Rectal smooth muscle tissue (tissue), 1 donor: ENCODE results near the gene TNS2.

Experiments used
- H3K27ac ChIP-seq: one replicate; pipeline ENCODE4 v1.7.0; 2013; ENCODE audit warnings: low read depth, low read length, inconsistent platforms
- H3K27me3 ChIP-seq: one replicate; pipeline ENCODE4 v1.7.0; 2013; ENCODE audit warnings: low read length; ENCODE audit not compliant: control insufficient read depth, insufficient read depth
- H3K36me3 ChIP-seq: one replicate; pipeline ENCODE4 v1.7.0; 2013; ENCODE audit warnings: low read length; ENCODE audit not compliant: control insufficient read depth, insufficient read depth
- H3K4me1 ChIP-seq: one replicate; pipeline ENCODE4 v1.7.0; 2013; ENCODE audit warnings: low read length; ENCODE audit not compliant: control insufficient read depth, insufficient read depth
- H3K4me3 ChIP-seq: one replicate; pipeline ENCODE4 v1.7.0; 2013; ENCODE audit warnings: low read length
- H3K9ac ChIP-seq: one replicate; pipeline ENCODE4 v1.7.0; 2013; ENCODE audit warnings: low read length

TNS2 gene

GRCh38 chr12:53055471-53056266 is 5.8 kb downstream of the TNS2 start:
- peaks cover 32% of the 10 kb centered on the region for H3K4me1 ChIP-seq
- no peak overlapping the region for H3K27ac ChIP-seq
- H3K9ac ChIP-seq: no peak overlapping the region
- H3K4me3 ChIP-seq: no peak overlapping the region
- peaks cover 2% of the 10 kb centered on the region for H3K36me3 ChIP-seq
- no peaks in the 10 kb centered on the region for H3K27me3 ChIP-seq

GRCh38 chr12:53056296-53056695 is 6.4 kb downstream of the TNS2 start:
- Histone ChIP-seq H3K27ac (no peak overlapping the region), H3K27me3 (no peaks in the 10 kb centered on the region), H3K4me1 (peaks cover 26% of the 10 kb centered on the region), H3K36me3 (peaks cover 2% of the 10 kb centered on the region), H3K9ac (no peak overlapping the region), H3K4me3 (no peak overlapping the region)

DNA sequence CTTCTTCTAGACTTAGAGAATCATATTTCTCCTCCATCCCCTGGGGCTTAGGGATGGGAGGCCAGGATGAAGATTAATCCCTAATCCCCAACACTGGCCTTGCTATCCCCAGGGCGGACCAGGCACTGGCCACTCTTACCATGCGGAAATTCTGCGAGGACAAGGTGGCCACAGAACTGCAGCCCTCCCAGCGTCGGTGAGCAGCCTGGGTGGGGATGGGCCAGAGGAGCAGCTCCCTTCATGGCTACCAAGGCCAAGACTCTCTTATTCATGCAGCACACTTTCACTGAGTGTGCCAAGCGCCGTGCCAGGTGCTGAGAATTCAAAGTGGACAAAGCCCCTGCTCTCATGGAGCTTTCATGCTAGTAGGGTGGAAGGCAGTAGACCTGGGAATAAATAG is 7.0 kb downstream of the TNS2 start:
- Histone ChIP-seq H3K9ac (no peak overlapping the region), H3K4me1 (peaks cover 20% of the 10 kb centered on the region), H3K4me3 (no peak overlapping the region), H3K27me3 (no peaks in the 10 kb centered on the region), H3K27ac (no peak overlapping the region), H3K36me3 (peaks cover 2% of the 10 kb centered on the region)

DNA sequence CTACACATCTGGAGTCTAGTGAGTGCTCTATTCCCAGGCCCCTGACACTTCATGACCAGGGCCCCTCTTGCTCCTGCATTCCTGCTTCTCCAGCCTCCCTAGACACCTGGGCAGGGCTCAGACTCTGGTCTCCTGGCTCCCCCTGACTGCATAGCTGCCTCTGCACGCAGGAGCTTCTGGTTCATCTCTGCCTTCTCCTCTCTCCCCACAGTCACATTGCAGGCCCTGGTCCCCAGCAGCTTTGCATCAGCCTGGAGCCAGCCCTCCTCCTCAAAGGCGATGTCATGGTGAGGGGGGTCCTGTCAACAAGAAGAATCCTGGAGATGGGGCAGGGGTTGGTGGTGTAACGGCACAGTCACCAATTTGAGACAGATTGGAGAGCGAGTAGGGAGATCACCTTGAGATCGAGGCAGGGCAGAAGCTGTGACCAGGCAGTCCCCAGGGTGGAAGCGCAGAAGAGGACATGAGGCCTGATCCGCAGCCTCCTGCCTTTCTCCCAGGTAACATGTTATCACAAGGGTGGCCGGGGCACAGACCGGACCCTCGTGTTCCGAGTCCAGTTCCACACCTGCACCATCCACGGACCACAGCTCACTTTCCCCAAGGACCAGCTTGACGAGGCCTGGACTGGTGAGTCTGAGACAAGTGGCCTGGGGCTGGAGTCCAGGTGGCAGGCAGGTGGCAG is 8.1 kb downstream of the TNS2 start:
- H3K4me1 ChIP-seq: peaks cover 12% of the 10 kb centered on the region
- no peaks in the 10 kb centered on the region for H3K27me3 ChIP-seq
- H3K36me3 ChIP-seq: no peaks in the 10 kb centered on the region
- H3K9ac ChIP-seq: no peak overlapping the region
- H3K4me3 ChIP-seq: no peak overlapping the region
- no peak overlapping the region for H3K27ac ChIP-seq

DNA sequence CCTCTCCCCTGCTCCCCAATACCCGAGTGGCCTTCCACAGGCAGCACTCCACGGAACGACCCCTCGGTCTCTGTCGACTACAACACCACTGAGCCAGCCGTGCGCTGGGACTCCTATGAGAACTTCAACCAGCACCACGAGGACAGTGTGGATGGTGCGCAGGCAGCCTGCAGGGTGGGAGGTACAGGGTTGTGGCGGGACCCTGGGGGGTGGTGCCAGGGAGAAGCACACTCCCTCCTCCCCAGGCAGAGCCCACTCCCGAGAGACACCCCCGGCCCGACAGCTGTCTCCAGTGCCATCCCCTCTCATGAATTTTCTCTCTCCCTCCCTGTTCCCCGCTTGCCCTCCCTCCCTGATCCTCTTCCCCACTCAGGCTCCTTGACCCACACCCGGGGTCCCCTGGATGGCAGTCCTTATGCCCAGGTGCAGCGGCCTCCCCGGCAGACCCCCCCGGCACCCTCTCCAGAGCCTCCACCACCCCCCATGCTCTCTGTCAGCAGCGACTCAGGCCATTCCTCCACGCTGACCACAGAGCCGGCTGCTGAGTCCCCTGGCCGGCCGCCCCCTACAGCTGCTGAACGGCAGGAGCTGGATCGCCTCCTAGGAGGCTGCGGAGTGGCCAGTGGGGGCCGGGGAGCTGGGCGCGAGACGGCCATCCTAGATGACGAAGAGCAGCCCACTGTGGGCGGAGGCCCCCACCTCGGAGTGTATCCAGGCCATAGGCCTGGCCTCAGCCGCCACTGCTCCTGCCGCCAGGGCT is 9.0 kb downstream of the TNS2 start:
- Histone ChIP-seq H3K4me3 (no peak overlapping the region), H3K9ac (no peak overlapping the region), H3K27ac (no peak overlapping the region), H3K4me1 (peaks cover 7% of the 10 kb centered on the region), H3K27me3 (no peaks in the 10 kb centered on the region), H3K36me3 (no peaks in the 10 kb centered on the region)

DNA sequence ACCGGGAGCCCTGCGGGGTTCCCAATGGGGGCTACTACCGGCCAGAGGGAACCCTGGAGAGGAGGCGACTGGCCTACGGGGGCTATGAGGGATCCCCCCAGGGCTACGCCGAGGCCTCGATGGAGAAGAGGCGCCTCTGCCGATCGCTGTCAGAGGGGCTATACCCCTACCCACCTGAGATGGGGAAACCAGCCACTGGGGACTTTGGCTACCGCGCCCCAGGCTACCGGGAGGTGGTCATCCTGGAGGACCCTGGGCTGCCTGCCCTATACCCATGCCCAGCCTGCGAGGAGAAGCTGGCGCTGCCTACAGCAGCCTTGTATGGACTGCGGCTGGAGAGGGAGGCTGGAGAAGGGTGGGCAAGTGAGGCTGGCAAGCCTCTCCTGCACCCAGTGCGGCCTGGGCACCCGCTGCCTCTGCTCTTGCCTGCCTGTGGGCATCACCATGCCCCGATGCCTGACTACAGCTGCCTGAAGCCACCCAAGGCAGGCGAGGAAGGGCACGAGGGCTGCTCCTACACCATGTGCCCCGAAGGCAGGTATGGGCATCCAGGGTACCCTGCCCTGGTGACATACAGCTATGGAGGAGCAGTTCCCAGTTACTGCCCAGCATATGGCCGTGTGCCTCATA is 9.7 kb downstream of the TNS2 start:
- H3K27ac ChIP-seq: no peak overlapping the region
- H3K36me3 ChIP-seq: no peaks in the 10 kb centered on the region
- H3K4me1 ChIP-seq: peaks cover 4% of the 10 kb centered on the region
- H3K27me3 ChIP-seq: no peaks in the 10 kb centered on the region
- no peak overlapping the region for H3K9ac ChIP-seq
- no peak overlapping the region for H3K4me3 ChIP-seq

- H3K27me3 ChIP-seq: no peaks in the 10 kb centered on the region
- no peak overlapping the region for H3K27ac ChIP-seq
- peaks cover 2% of the 10 kb centered on the region for H3K4me1 ChIP-seq
- no peak overlapping the region for H3K9ac ChIP-seq
- H3K4me3 ChIP-seq: no peak overlapping the region
- H3K36me3 ChIP-seq: peaks cover 1% of the 10 kb centered on the region
Measured at GRCh38 chr12:53060064-53060720, 10.3 kb downstream of the TNS2 start.

DNA sequence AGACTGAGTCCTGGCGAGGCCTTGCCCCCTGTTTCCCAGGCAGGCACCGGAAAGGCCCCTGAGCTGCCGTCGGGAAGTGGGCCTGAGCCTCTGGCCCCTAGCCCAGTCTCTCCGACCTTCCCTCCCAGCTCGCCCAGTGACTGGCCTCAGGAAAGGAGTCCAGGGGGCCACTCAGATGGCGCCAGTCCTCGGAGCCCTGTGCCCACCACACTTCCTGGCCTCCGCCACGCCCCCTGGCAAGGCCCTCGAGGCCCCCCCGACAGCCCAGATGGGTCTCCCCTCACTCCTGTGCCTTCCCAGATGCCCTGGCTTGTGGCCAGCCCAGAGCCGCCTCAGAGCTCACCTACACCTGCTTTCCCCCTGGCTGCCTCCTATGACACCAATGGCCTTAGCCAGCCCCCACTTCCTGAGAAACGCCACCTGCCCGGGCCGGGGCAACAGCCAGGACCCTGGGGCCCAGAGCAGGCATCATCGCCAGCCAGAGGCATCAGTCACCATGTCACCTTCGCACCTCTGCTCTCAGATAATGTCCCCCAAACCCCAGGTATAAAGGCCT is 10.9 kb downstream of the TNS2 start:
- Histone ChIP-seq H3K4me1 (peaks cover 2% of the 10 kb centered on the region), H3K36me3 (peaks cover 7% of the 10 kb centered on the region), H3K27me3 (no peaks in the 10 kb centered on the region), H3K9ac (no peak overlapping the region), H3K4me3 (no peak overlapping the region), H3K27ac (no peak overlapping the region)

GRCh38 chr12:53061404-53062010 is 11.6 kb downstream of the TNS2 start:
- no peak overlapping the region for H3K4me3 ChIP-seq
- H3K27me3 ChIP-seq: no peaks in the 10 kb centered on the region
- no peak overlapping the region for H3K9ac ChIP-seq
- H3K27ac ChIP-seq: no peak overlapping the region
- peaks cover 7% of the 10 kb centered on the region for H3K36me3 ChIP-seq
- H3K4me1 ChIP-seq: peaks cover 2% of the 10 kb centered on the region

DNA sequence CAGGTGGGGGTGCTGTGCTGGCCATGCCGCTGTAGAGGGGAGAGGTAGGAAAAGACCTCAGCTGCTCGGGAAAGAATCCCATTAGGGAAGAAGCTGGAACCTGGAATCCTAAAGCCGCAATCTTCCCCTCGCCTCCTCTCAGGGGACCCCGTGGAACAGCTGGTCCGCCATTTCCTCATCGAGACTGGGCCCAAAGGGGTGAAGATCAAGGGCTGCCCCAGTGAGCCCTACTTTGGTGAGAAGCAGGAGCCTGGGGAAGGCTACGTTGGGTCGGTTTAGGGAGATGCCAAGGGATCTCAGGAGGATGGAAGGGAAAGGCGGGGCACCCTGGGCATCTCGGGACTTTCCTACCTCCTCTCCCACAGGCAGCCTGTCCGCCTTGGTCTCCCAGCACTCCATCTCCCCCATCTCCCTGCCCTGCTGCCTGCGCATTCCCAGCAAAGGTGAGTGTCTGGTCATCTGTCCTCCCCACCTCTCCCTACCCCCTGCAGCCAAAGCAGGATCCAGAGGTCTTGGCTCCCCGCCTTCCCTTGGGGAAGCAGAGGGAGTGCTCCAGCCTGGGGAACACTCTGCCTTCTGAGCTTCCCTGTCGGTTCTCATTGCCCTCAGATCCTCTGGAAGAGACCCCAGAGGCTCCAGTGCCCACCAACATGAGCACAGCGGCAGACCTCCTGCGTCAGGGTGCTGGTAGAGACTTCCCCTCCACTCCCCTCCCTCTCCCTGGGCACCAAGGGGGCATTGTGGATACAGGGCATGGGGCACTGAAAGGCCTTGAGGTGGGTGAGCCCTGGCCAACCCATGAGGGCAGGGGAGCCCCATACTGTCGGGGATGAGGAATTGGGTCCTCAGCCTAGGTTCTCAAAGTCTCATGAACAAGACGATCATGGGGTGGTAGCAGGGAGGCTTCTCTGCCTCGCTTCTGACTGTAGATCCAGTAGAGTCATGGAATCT is 12.4 kb downstream of the TNS2 start:
- Histone ChIP-seq H3K36me3 (peaks cover 7% of the 10 kb centered on the region), H3K27ac (no peak overlapping the region), H3K9ac (no peak overlapping the region), H3K4me3 (no peak overlapping the region), H3K27me3 (no peaks in the 10 kb centered on the region), H3K4me1 (peaks cover 2% of the 10 kb centered on the region)
